ENCODE measurements around the gene FAXC. TPM values are rescaled to one million over a fixed set of nuclear protein-coding genes. Genes with fewer than 3 reads are reported as not detected.

Gene FAXC
- total and polyA plus RNA-seq, 2 of the 13 experiments (the other 11 are each of a cell fraction or from before 2014, with no cell fraction given), result 0.11 to 0.63 TPM

GRCh38 chr6:99393698-99394531 is 44.4 kb upstream of the FAXC start, which contains the start of gene COQ3 (continued):
- no peak; the same call in 1 of the 2 replicates for TF ChIP-seq IKZF5 (CRISPR knock-in tag; IDR thresholded peaks at IDR 0.05)
- TF ChIP-seq GATA4 (IDR thresholded peaks at IDR 0.05; ENCODE audit: borderline replicate concordance, low read depth), result peak; percentile 48; the same call in 1 of the 2 replicates
- 0 out of 2 replicates have a peak, but pooled peaks have one; percentile 31 for TF ChIP-seq ZBTB8A (CRISPR knock-in tag; IDR thresholded peaks at IDR 0.05; ENCODE audit: borderline replicate concordance, low read depth)
- 0 out of 2 replicates have a peak, but pooled peaks have one; percentile 65 for TF ChIP-seq SATB2 (CRISPR knock-in tag; IDR thresholded peaks at IDR 0.05)
- TF ChIP-seq ZBTB25 (CRISPR knock-in tag; IDR thresholded peaks at IDR 0.05), result no peak
- TF ChIP-seq GFI1 (CRISPR knock-in tag; IDR thresholded peaks at IDR 0.05; ENCODE audit: borderline replicate concordance), result peak; percentile 51; the same call in 1 of the 2 replicates
- TF ChIP-seq SP5 (CRISPR knock-in tag; IDR thresholded peaks at IDR 0.05; ENCODE audit: borderline replicate concordance, low read depth), result no peak
- TF ChIP-seq HNF1A (IDR thresholded peaks at IDR 0.05; ENCODE audit: low read depth), result no peak
- TF ChIP-seq HNF1A (CRISPR knock-in tag; IDR thresholded peaks at IDR 0.05; ENCODE audit: borderline replicate concordance), result peak; percentile 43; the same call in 1 of the 2 replicates
- no peak for TF ChIP-seq REXO4 (CRISPR knock-in tag; IDR thresholded peaks at IDR 0.05; ENCODE audit: borderline replicate concordance)
- peak; percentile 33 for TF ChIP-seq AGO1 (IDR thresholded peaks at IDR 0.05; ENCODE audit: low read depth, low read length, poor library complexity, severe bottlenecking)
- no peak for TF ChIP-seq FOXO1 (CRISPR knock-in tag; IDR thresholded peaks at IDR 0.05)
- peak; percentile 57; the same call in 1 of the 2 replicates for TF ChIP-seq UBTF (CRISPR knock-in tag; IDR thresholded peaks at IDR 0.05)
- TF ChIP-seq MIER2 (CRISPR knock-in tag; IDR thresholded peaks at IDR 0.05), result no peak
- TF ChIP-seq SMAD1 (CRISPR knock-in tag; IDR thresholded peaks at IDR 0.05; ENCODE audit: borderline replicate concordance, low read depth), result peak; percentile 81; the same call in 1 of the 2 replicates
- TF ChIP-seq ZNF496 (CRISPR knock-in tag; IDR thresholded peaks at IDR 0.05; ENCODE audit: insufficient replicate concordance), result no peak
- peak; percentile 65; the same call in 1 of the 2 replicates for TF ChIP-seq EHMT2 (IDR thresholded peaks at IDR 0.05; ENCODE audit: borderline replicate concordance, low read depth, low read length)
- no peak for TF ChIP-seq NFE2L2 (IDR thresholded peaks at IDR 0.05; ENCODE audit: low read length)
- no peak for TF ChIP-seq ZKSCAN1 (IDR thresholded peaks at IDR 0.05; ENCODE audit: low read length)
- no peak for TF ChIP-seq RXRB (CRISPR knock-in tag; IDR thresholded peaks at IDR 0.05; ENCODE audit: borderline replicate concordance)
